Activated B cell treated with CpG ODN at 0.5 μM for 24 hours (primary cell): ENCODE results near the gene OSBPL6. TPM values are rescaled to one million over a fixed set of nuclear protein-coding genes. Genes with fewer than 3 reads are reported as not detected.

ENCODE experiments used
- ATAC-seq: fragments of 200-7000 bp; cut with Tn5 transposase; one replicate; pipeline ENCODE4 v1.10.0; 2021; ENCODE audit warnings: low read depth, mild to moderate bottlenecking, moderate library complexity
- CTCF ChIA-PET: fragments of 350-600 bp; sonication (Branson Sonifier 250); formaldehyde crosslinking; loops from one replicate; lab custom pipeline; 2021; ENCODE audit warnings: antibody characterized with exemption; lab: Charles Lee
- POLR2A ChIA-PET: fragments of 350-600 bp; sonication (Branson Sonifier 250); formaldehyde crosslinking; loops from one replicate; lab custom pipeline; 2021; ENCODE audit warnings: antibody characterized with exemption; lab: Charles Lee
- DNase-seq: peaks from one replicate; pipeline ENCODE4 v3.0.0; 2022
- H3K27ac Mint-ChIP-seq: one replicate; pipeline ENCODE4 v1.8.0; 2020; ENCODE audit warnings: mixed read lengths
- H3K27me3 Mint-ChIP-seq: one replicate; pipeline ENCODE4 v1.8.0; 2021; ENCODE audit warnings: mixed read lengths
- H3K36me3 Mint-ChIP-seq: one replicate; pipeline ENCODE4 v1.8.0; 2021; ENCODE audit warnings: low read depth, mixed read lengths
- H3K4me1 Mint-ChIP-seq: one replicate; pipeline ENCODE4 v1.8.0; 2021; ENCODE audit warnings: mixed read lengths
- H3K4me3 Mint-ChIP-seq: one replicate; pipeline ENCODE4 v1.8.0; 2020; ENCODE audit warnings: mild to moderate bottlenecking, mixed read lengths
- H3K9me3 Mint-ChIP-seq: one replicate; pipeline ENCODE4 v1.8.0; 2020; ENCODE audit warnings: mixed read lengths
- CTCF ChIP-seq: fragments of 200-600 bp; IDR thresholded peaks from one replicate; pipeline ENCODE4 v1.8.0; 2022; ENCODE audit warnings: antibody characterized with exemption, mild to moderate bottlenecking
- intact Hi-C: fragments of 100-400 bp; cut with micrococcal nuclease; formaldehyde crosslinking; loops from one replicate; pipeline ENCODE4 v1.15.1; 2024
- total RNA-seq: library from RNA; stranded (reverse); gene quantifications from 2 replicates; pipeline ENCODE4 v1.2.3, GENCODE V29; 2022

The OSBPL6 gene
- total RNA-seq, 1 donor from 2014 or later: not detected

- H3K9me3 Mint-ChIP-seq: no peaks in the 10 kb centered on the region
- ChIA-PET POLR2A (no interaction called here), CTCF (no interaction called here)
- H3K4me1 Mint-ChIP-seq: no peaks in the 10 kb centered on the region
- no peaks in the 10 kb centered on the region for H3K36me3 Mint-ChIP-seq
- H3K4me3 Mint-ChIP-seq: no peak overlapping the region
- H3K27ac Mint-ChIP-seq: no peak overlapping the region
- DNase-seq (no peak), ATAC-seq (no peak)
- peaks cover 3% of the 10 kb centered on the region for H3K27me3 Mint-ChIP-seq
- intact Hi-C loops: no loop called here
- no peak for TF ChIP-seq CTCF
These were observed 136.1 kb downstream of the OSBPL6 start for GRCh38 chr2:178330175-178331017.

GRCh38 chr2:178331474-178332432, 137.4 kb downstream of the OSBPL6 start:
- DNase-seq (no peak), ATAC-seq (no peak)
- ChIA-PET POLR2A (no interaction called here), CTCF (no interaction called here)
- H3K27me3 Mint-ChIP-seq: peaks cover under 1% of the 10 kb centered on the region
- H3K36me3 Mint-ChIP-seq: no peaks in the 10 kb centered on the region
- TF ChIP-seq CTCF: no peak
- H3K4me3 Mint-ChIP-seq: no peak overlapping the region
- intact Hi-C loops: no loop called here
- H3K27ac Mint-ChIP-seq: no peak overlapping the region
- no peaks in the 10 kb centered on the region for H3K9me3 Mint-ChIP-seq
- no peaks in the 10 kb centered on the region for H3K4me1 Mint-ChIP-seq

- POLR2A ChIA-PET: no interaction called here
- no peaks in the 10 kb centered on the region for H3K36me3 Mint-ChIP-seq
- ATAC-seq (no peak), DNase-seq (no peak)
- H3K4me3 Mint-ChIP-seq: no peak overlapping the region
- no peaks in the 10 kb centered on the region for H3K27me3 Mint-ChIP-seq
- H3K4me1 Mint-ChIP-seq: no peaks in the 10 kb centered on the region
- intact Hi-C loops: no loop called here
- no peak for TF ChIP-seq CTCF
- CTCF ChIA-PET: no interaction called here
- H3K27ac Mint-ChIP-seq: no peak overlapping the region
- no peaks in the 10 kb centered on the region for H3K9me3 Mint-ChIP-seq
These were observed 139.5 kb downstream of the OSBPL6 start for GRCh38 chr2:178333851-178334250.

DNA sequence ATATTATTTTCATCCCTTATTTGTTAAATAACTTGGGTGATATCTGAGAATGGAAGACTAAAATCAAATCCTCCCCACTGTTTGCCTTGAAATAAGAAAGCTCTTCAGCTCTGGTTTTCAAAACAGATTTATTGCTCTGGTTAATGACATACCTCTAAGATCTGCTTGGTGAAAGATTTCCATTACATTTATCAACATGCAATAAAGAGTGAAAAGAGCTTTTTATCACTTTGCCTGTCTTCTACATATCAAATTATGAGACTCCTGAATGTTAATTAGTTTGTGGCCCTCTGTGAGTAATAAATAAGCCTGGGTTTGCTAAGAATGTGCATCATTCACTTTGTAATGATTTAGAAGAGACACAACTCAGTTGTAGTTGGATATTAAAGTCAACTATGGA, 140.9 kb downstream of the OSBPL6 start:
- H3K27ac Mint-ChIP-seq: no peak overlapping the region

More for the DNA sequence above, 140.9 kb downstream of the OSBPL6 start:
- Mint-ChIP-seq H3K27me3 (peaks cover 3% of the 10 kb centered on the region), H3K4me1 (no peaks in the 10 kb centered on the region), H3K4me3 (no peak overlapping the region), H3K9me3 (no peaks in the 10 kb centered on the region), H3K36me3 (no peaks in the 10 kb centered on the region)
- ATAC-seq (no peak), DNase-seq (no peak)
- ChIA-PET POLR2A (no interaction called here), CTCF (no interaction called here)
- intact Hi-C loops: no loop called here
- no peak for TF ChIP-seq CTCF
